ENCODE results near the gene CNTN2.

DNA sequence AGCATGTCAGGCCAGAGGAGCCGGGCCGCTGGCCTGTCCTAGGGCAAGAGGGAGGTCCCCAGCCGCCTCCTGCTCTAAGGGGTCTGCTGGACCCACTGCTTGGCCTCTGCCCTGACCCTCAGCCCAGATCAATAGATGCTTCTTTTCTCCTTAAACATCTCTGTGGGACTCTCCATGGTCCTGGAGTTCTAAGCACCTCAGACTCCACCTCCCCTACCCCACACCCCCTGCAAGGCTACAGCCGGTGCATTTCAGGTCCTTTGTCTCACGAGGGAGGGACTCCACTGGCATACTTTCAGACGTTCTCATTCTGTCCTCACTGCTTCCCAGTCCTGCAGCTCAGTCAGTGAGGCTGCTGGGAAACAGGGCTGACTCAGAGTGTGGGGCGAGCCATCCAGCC lies 11.0 kb downstream of the CNTN2 start:
- TF ChIP-seq, protein P1, sequence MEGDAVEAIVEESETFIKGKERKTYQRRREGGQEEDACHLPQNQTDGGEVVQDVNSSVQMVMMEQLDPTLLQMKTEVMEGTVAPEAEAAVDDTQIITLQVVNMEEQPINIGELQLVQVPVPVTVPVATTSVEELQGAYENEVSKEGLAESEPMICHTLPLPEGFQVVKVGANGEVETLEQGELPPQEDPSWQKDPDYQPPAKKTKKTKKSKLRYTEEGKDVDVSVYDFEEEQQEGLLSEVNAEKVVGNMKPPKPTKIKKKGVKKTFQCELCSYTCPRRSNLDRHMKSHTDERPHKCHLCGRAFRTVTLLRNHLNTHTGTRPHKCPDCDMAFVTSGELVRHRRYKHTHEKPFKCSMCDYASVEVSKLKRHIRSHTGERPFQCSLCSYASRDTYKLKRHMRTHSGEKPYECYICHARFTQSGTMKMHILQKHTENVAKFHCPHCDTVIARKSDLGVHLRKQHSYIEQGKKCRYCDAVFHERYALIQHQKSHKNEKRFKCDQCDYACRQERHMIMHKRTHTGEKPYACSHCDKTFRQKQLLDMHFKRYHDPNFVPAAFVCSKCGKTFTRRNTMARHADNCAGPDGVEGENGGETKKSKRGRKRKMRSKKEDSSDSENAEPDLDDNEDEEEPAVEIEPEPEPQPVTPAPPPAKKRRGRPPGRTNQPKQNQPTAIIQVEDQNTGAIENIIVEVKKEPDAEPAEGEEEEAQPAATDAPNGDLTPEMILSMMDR (conservative IDR thresholded peaks at IDR 0.05) = no peak
- TF ChIP-seq ZFX (IDR thresholded peaks at IDR 0.05) = no peak
